Tibial artery (tissue), 4 donors: ENCODE measurements around the gene VPS4B.

Experiments used
- DNase-seq, 2 donors: peaks; one replicate each; pipeline ENCODE4 v3.0.0-alpha.2; 2019
- H3K27ac ChIP-seq, 2 donors: fragments of 200-600 bp; sonication (generic) in 1 of 2; 1 replicate in 1 of 2; 2 replicates in 1 of 2; pipeline ENCODE4 v1.5.1; 2018 to 2019; ENCODE audit warnings: mild to moderate bottlenecking in 1 of 2
- H3K27me3 ChIP-seq, 2 donors: fragments of 200-600 bp; sonication (generic) in 1 of 2; one replicate each; pipeline versions ENCODE4 v1.5.1 to v1.6.0; 2016 to 2019
- H3K36me3 ChIP-seq, 3 donors: fragments of 200-600 bp; sonication (generic) in 2 of 3; one replicate each; pipeline ENCODE4 v1.5.1; 2016 to 2019; ENCODE audit warnings: mild to moderate bottlenecking in 2 of 3
- H3K4me1 ChIP-seq, 4 donors: fragments of 200-600 bp; sonication (generic) in 2 of 4; 1 replicate in 3 of 4; 2 replicates in 1 of 4; pipeline ENCODE4 v1.5.1; 2016 to 2019
- H3K4me3 ChIP-seq, 2 donors: fragments of 200-600 bp; sonication (generic) in 1 of 2; 1 replicate in 1 of 2; 2 replicates in 1 of 2; pipeline ENCODE4 v1.5.1; 2018 to 2019; ENCODE audit warnings: mild to moderate bottlenecking in 2 of 2
- H3K9me3 ChIP-seq, 3 donors: fragments of 200-600 bp; sonication (generic) in 1 of 3; one replicate each; pipeline ENCODE4 v1.5.1; 2016 to 2019
- CTCF ChIP-seq, 2 experiments: fragments of 200-600 bp in 1 of 2; fragments of 450-650 bp in 1 of 2; IDR thresholded peaks; one replicate each; pipeline ENCODE4 v1.5.1; 2017 to 2019; ENCODE audit warnings: antibody characterized with exemption in 2 of 2, mild to moderate bottlenecking in 1 of 2, moderate library complexity in 1 of 2
- intact Hi-C: fragments of 100-400 bp; cut with DNase I; formaldehyde crosslinking; loops from one replicate; pipeline ENCODE4 v1.15.0; 2023; ENCODE audit warnings: low total_unique reads

VPS4B gene

GRCh38 chr18:63449426-63449825 is 27.1 kb upstream of the VPS4B start:
- intact Hi-C loops: loop anchor here (10.0 kb wide), 1 partner anchor 335 kb away; no protein-coding TSS in a partner anchor
- H3K4me3 ChIP-seq: no peak overlapping the region
- no peaks in the 10 kb centered on the region for H3K27me3 ChIP-seq
- no peaks in the 10 kb centered on the region for H3K4me1 ChIP-seq
- no peak for DNase-seq
- no peaks in the 10 kb centered on the region for H3K36me3 ChIP-seq
- no peaks in the 10 kb centered on the region for H3K9me3 ChIP-seq
- H3K27ac ChIP-seq: no peak overlapping the region
- no peak for TF ChIP-seq CTCF (IDR thresholded peaks at IDR 0.05)

- intact Hi-C loops: loop anchor here (10.0 kb wide), 1 partner anchor 332 kb away; no protein-coding TSS in a partner anchor
- Histone ChIP-seq H3K9me3 (no peaks in the 10 kb centered on the region), H3K27me3 (no peaks in the 10 kb centered on the region), H3K27ac (no peak overlapping the region), H3K4me1 (no peaks in the 10 kb centered on the region), H3K36me3 (no peaks in the 10 kb centered on the region), H3K4me3 (no peak overlapping the region)
- no peak for DNase-seq
- no peak for TF ChIP-seq CTCF (IDR thresholded peaks at IDR 0.05)
Measured at GRCh38 chr18:63447066-63447465, 24.8 kb upstream of the VPS4B start.

GRCh38 chr18:63446266-63446665 is 24.0 kb upstream of the VPS4B start:
- Histone ChIP-seq H3K27ac (no peak overlapping the region), H3K4me1 (no peaks in the 10 kb centered on the region), H3K9me3 (no peaks in the 10 kb centered on the region), H3K4me3 (no peak overlapping the region), H3K27me3 (no peaks in the 10 kb centered on the region), H3K36me3 (no peaks in the 10 kb centered on the region)
- TF ChIP-seq CTCF (IDR thresholded peaks at IDR 0.05): no peak
- no peak for DNase-seq
- intact Hi-C loops: loop anchor here (10.0 kb wide), 1 partner anchor 331 kb away; no protein-coding TSS in a partner anchor

GRCh38 chr18:63445037-63445436 is 22.8 kb upstream of the VPS4B start:
- Histone ChIP-seq H3K4me1 (no peaks in the 10 kb centered on the region), H3K9me3 (no peaks in the 10 kb centered on the region), H3K27ac (peak overlapping the region in 1 of 2 donors; percentile 22), H3K27me3 (no peaks in the 10 kb centered on the region), H3K4me3 (no peak overlapping the region), H3K36me3 (no peaks in the 10 kb centered on the region)
- intact Hi-C loops: loop anchor here (10.0 kb wide), 1 partner anchor 330 kb away; no protein-coding TSS in a partner anchor
- no peak for TF ChIP-seq CTCF (IDR thresholded peaks at IDR 0.05)
- DNase-seq: no peak

GRCh38 chr18:63444580-63444979 is 22.3 kb upstream of the VPS4B start:
- intact Hi-C loops: loop anchor here (5.0 to 10.0 kb wide), 2 partner anchors 330 to 427 kb away; no protein-coding TSS in a partner anchor
- TF ChIP-seq CTCF (IDR thresholded peaks at IDR 0.05): no peak
- Histone ChIP-seq H3K27ac (peak overlapping the region in 1 of 2 donors; percentile 22), H3K9me3 (no peaks in the 10 kb centered on the region), H3K27me3 (no peaks in the 10 kb centered on the region), H3K36me3 (no peaks in the 10 kb centered on the region), H3K4me3 (no peak overlapping the region), H3K4me1 (no peaks in the 10 kb centered on the region)
- peak in 1 of 2 donors; percentile 30 for DNase-seq

- H3K36me3 ChIP-seq: no peaks in the 10 kb centered on the region
- H3K27ac ChIP-seq: no peak overlapping the region
- H3K4me1 ChIP-seq: peaks cover 0 to 3% (median 0%) of the 10 kb centered on the region in 4 donors
- TF ChIP-seq CTCF (IDR thresholded peaks at IDR 0.05): no peak
- no peaks in the 10 kb centered on the region for H3K9me3 ChIP-seq
- H3K27me3 ChIP-seq: no peaks in the 10 kb centered on the region
- intact Hi-C loops: loop anchor here (5.0 to 10.0 kb wide), 2 partner anchors 329 to 427 kb away; no protein-coding TSS in a partner anchor
- H3K4me3 ChIP-seq: no peak overlapping the region
- no peak for DNase-seq
Measured at GRCh38 chr18:63443829-63444228, 21.6 kb upstream of the VPS4B start.
